ENCODE results near the gene CXXC1. TPM values are rescaled to one million over a fixed set of nuclear protein-coding genes. Genes with fewer than 3 reads are reported as not detected.

Gene CXXC1
- total RNA-seq, result 36.2 and 39.6 TPM in 2 replicates

GRCh38 chr18:50287441-50288347, at the start of gene CXXC1:
Gene CXXC1, minus strand, starts transcription at chr18:50287692. Its CDS starts 103 bp downstream, at chr18:50287589.

GRCh38 chr18:50281295-50281971, 6.1 kb downstream of the CXXC1 start, which contains the start of gene MBD1:
Gene MBD1, minus strand, starts transcription at chr18:50281523. Its CDS starts 1,531 bp downstream, at chr18:50279992.

GRCh38 chr18:50266248-50266704, 21.2 kb downstream of the CXXC1 start, which contains the start of gene CFAP53:
Gene CFAP53, minus strand, starts transcription at chr18:50266495. Its CDS starts 91 bp downstream, at chr18:50266404.

Other genes with a start within 250 kb of the CXXC1 start
- 53.4 and 57.1 TPM in 2 replicates for gene MYO5B, start 92.5 kb downstream of the CXXC1 start, total RNA-seq
- gene CFAP53, start 21.2 kb downstream of the CXXC1 start, total RNA-seq, result 0.68 and 1.1 TPM in 2 replicates
- 116 and 157 TPM in 2 replicates for gene MBD1, start 6.2 kb downstream of the CXXC1 start, total RNA-seq
- gene SKA1, start 87.4 kb upstream of the CXXC1 start, total RNA-seq, result under 0.01 and 0.34 TPM in 2 replicates

All from nasal cavity respiratory epithelium epithelial cell of viscerocranial mucosa (primary cell).